IMR-90 (cell line): ENCODE data around the gene SPAG4. TPM values are rescaled to one million over a fixed set of nuclear protein-coding genes. Genes with fewer than 3 reads are reported as not detected.

Experiments
- ATAC-seq: fragments of 200-7000 bp; cut with Tn5 transposase; 2 replicates; pipeline ENCODE4 v1.9.1; 2020; ENCODE audit warnings: low read depth, mild to moderate bottlenecking, moderate library complexity
- BruUV-seq: library from RNA; stranded (reverse); fragments of 400-500 nt; replicated peaks from 2 replicates; lab custom pipeline; 2021; lab: Mats Ljungman, UMichigan
- CTCF ChIA-PET: fragments of 300-600 bp; formaldehyde crosslinking; extraction: SDS; loops from one replicate; lab custom pipeline; 2021; ENCODE audit warnings: antibody characterized with exemption; lab: Yijun Ruan, JAX
- POLR2A ChIA-PET: fragments of 300-600 bp; sonication (Branson Sonifier 250); formaldehyde crosslinking; loops from one replicate; lab custom pipeline; 2022; ENCODE audit warnings: antibody characterized with exemption; ENCODE audit not compliant: unreplicated experiment; lab: Charles Lee
- DNase-seq: peaks from one replicate; pipeline ENCODE4 v3.0.0; 2013
- H2AFZ ChIP-seq: replicated peaks from 2 replicates; pipeline ENCODE3; 2013; ENCODE audit warnings: low read length, mild to moderate bottlenecking; ENCODE audit not compliant: poor library complexity
- H2AK5ac ChIP-seq: 2 replicates; pipeline ENCODE4 v1.6.1; 2013; ENCODE audit warnings: low read depth, low read length, inconsistent platforms
- H2AK9ac ChIP-seq: replicated peaks from 2 replicates; pipeline ENCODE3; 2013; ENCODE audit warnings: mild to moderate bottlenecking, low read depth, low read length, moderate library complexity; ENCODE audit not compliant: poor library complexity
- H2BK120ac ChIP-seq: 2 replicates; pipeline ENCODE4 v1.6.1; 2013; ENCODE audit warnings: low read depth, low read length, inconsistent platforms
- H2BK15ac ChIP-seq: 3 replicates; pipeline ENCODE4 v1.6.1; 2013; ENCODE audit warnings: low read depth, low read length, inconsistent platforms
- H2BK20ac ChIP-seq: 2 replicates; pipeline ENCODE4 v1.6.1; 2013; ENCODE audit warnings: low read depth, mild to moderate bottlenecking, inconsistent platforms, low read length, moderate library complexity
- H2BK5ac ChIP-seq: 2 replicates; pipeline ENCODE4 v1.6.1; 2013; ENCODE audit warnings: mild to moderate bottlenecking, low read depth, low read length, inconsistent platforms; ENCODE audit not compliant: poor library complexity, severe bottlenecking
- H3K14ac ChIP-seq: replicated peaks from 2 replicates; pipeline ENCODE4 v1.6.1; 2013; ENCODE audit warnings: low read depth, low read length, inconsistent platforms
- H3K18ac ChIP-seq: 2 replicates; pipeline ENCODE4 v1.6.1; 2013; ENCODE audit warnings: low read depth, low read length, control low read depth
- H3K23ac ChIP-seq: 2 replicates; pipeline ENCODE4 v1.6.1; 2013; ENCODE audit warnings: low read depth, low read length, inconsistent platforms
- H3K27ac ChIP-seq: 2 replicates; pipeline ENCODE4 v1.5.1; 2013; ENCODE audit warnings: mild to moderate bottlenecking, control low read depth, low read length; ENCODE audit not compliant: insufficient read depth
- H3K27me3 ChIP-seq: 2 replicates; pipeline ENCODE4 v1.6.1; 2013; ENCODE audit warnings: low read length; ENCODE audit not compliant: control insufficient read depth, insufficient read depth
- H3K36me3 ChIP-seq: 2 replicates; pipeline ENCODE4 v1.6.1; 2013; ENCODE audit warnings: low read length, mixed read lengths; ENCODE audit not compliant: control insufficient read depth, insufficient read depth
- H3K4ac ChIP-seq: 2 replicates; pipeline ENCODE4 v1.6.1; 2013; ENCODE audit warnings: low read depth, low read length, inconsistent platforms
- H3K4me1 ChIP-seq: 2 replicates; pipeline ENCODE4 v1.6.1; 2013; ENCODE audit warnings: low read length, mixed read lengths; ENCODE audit not compliant: control insufficient read depth, insufficient read depth
- H3K4me2 ChIP-seq: 2 replicates; pipeline ENCODE4 v1.6.1; 2013; ENCODE audit warnings: low read depth, mild to moderate bottlenecking, control low read depth, low read length, moderate library complexity
- H3K4me3 ChIP-seq: 2 replicates; pipeline ENCODE4 v1.5.1; 2013; ENCODE audit warnings: low read depth, mild to moderate bottlenecking, control low read depth, low read length, moderate library complexity; ENCODE audit not compliant: insufficient read depth
- H3K56ac ChIP-seq: 2 replicates; pipeline ENCODE4 v1.6.1; 2013; ENCODE audit warnings: low read length, inconsistent platforms; ENCODE audit not compliant: insufficient read depth; ENCODE audit errors: extremely low read depth
- H3K79me1 ChIP-seq, 2 experiments: 2 replicates each; pipeline ENCODE4 v1.6.1; 2013; ENCODE audit warnings: low read length in 2 of 2, inconsistent platforms in 1 of 2, low read depth in 1 of 2
- H3K9ac ChIP-seq: 2 replicates; pipeline ENCODE4 v1.6.1; 2013; ENCODE audit warnings: low read depth, low read length, control low read depth
- H3K9me1 ChIP-seq: 2 replicates; pipeline ENCODE4 v1.6.1; 2013; ENCODE audit warnings: low read length, inconsistent platforms; ENCODE audit not compliant: insufficient read depth
- H3K9me3 ChIP-seq: 2 replicates; pipeline ENCODE4 v1.6.1; 2013; ENCODE audit warnings: low read length; ENCODE audit not compliant: control insufficient read depth, insufficient read depth
- H4K20me1 ChIP-seq: 2 replicates; pipeline ENCODE4 v1.6.1; 2013; ENCODE audit warnings: low read length, inconsistent platforms; ENCODE audit not compliant: insufficient read depth
- H4K5ac ChIP-seq: 2 replicates; pipeline ENCODE4 v1.6.1; 2013; ENCODE audit warnings: mild to moderate bottlenecking, low read depth, low read length, control low read depth
- H4K8ac ChIP-seq, 2 experiments: 2 replicates each; pipeline ENCODE4 v1.6.1; 2013; ENCODE audit warnings: low read depth in 2 of 2, low read length in 2 of 2, control low read depth in 1 of 2, inconsistent platforms in 1 of 2
- H4K91ac ChIP-seq: 2 replicates; pipeline ENCODE4 v1.6.1; 2013; ENCODE audit warnings: low read depth, low read length, inconsistent platforms; ENCODE audit not compliant: insufficient read depth
- CEBPB ChIP-seq: IDR thresholded peaks from 2 replicates; pipeline ENCODE4 v1.6.1; 2012; ENCODE audit warnings: low read depth, low read length, improper control_type of control experiment
- RFX5 ChIP-seq: IDR thresholded peaks from 2 replicates; pipeline ENCODE4 v1.8.0; 2012; ENCODE audit warnings: low read depth, mild to moderate bottlenecking, low read length, moderate library complexity
- WGBS, 2 experiments: methylation state at CpG; one replicate each; pipeline versions ENCODE4 v1.1.5 to v1.1.7; 2013; ENCODE audit warnings: missing lambda C conversion rate in 2 of 2; ENCODE audit not compliant: insufficient read length in 1 of 2; ENCODE audit errors: extremely low coverage in 2 of 2; 5-methylcytosine and 5-hydroxymethylcytosine counted together
- dilution Hi-C: fragments of 300-500 bp; cut with HindIII; formaldehyde crosslinking; loops from one replicate; pipeline ENCODE4 v1.14.3; 2018; ENCODE audit warnings: low sequenced_read_pairs; ENCODE audit not compliant: unreplicated experiment
- in situ Hi-C: fragments of 300-500 bp; cut with MboI; formaldehyde crosslinking; loops from 3 replicates; pipeline ENCODE4 v1.14.3; 2019; ENCODE audit warnings: low sequenced_read_pairs, inconsistent platforms, mixed read lengths
- intact Hi-C: fragments of 100-400 bp; cut with micrococcal nuclease; formaldehyde crosslinking; loops from 2 replicates; pipeline ENCODE4 v1.10.0; 2022
- polyA plus RNA-seq, 3 experiments: library from polyadenylated mRNA; depleted of rRNA; stranded (reverse); fragments of >200 nt; gene quantifications; 2 replicates each; pipeline ENCODE4 v1.2.3, GENCODE V29; 2012; ENCODE audit warnings: low replicate concordance in 1 of 3
- total RNA-seq: library from RNA; depleted of rRNA; stranded (reverse); fragments of >200 nt; gene quantifications from 2 replicates; pipeline ENCODE4 v1.2.3, GENCODE V29; 2012

Gene SPAG4
- total and polyA plus RNA-seq, 2 of the 4 experiments (the other 2 are of a cell fraction) = 1.8 to 5.5 TPM

GRCh38 chr20:35607003-35607735 lies 8.5 kb upstream of the SPAG4 start:
- no peak overlapping the region for H2BK120ac ChIP-seq
- H3K27ac ChIP-seq = no peak overlapping the region
- WGBS, 2 experiments = 84% methylated on average over 9 of the region's 14 CpGs; no CpG with 5 or more reads in 1 of the 2 experiments
- H3K27me3 ChIP-seq = peaks cover 8% of the 10 kb centered on the region
- no peak overlapping the region for H2BK5ac ChIP-seq
- ChIA-PET CTCF (no interaction called here), POLR2A (no interaction called here)
- no peak overlapping the region for H3K18ac ChIP-seq
- H3K4me3 ChIP-seq = no peak overlapping the region
- no peak overlapping the region for H2AK5ac ChIP-seq
- TF ChIP-seq RFX5 = no peak
- TF ChIP-seq CEBPB = 0 out of 2 replicates have a peak, but pooled peaks have one; percentile 33
- intact Hi-C loops (no loop called here), dilution Hi-C loops (no loop called here), in situ Hi-C loops (no loop called here)
- H3K23ac ChIP-seq = no peak overlapping the region; the same call in 1 of the 2 replicates
- no peak overlapping the region for H2BK20ac ChIP-seq
- H2AK9ac ChIP-seq = peak overlapping the region; percentile 65
- H3K4ac ChIP-seq = no peak overlapping the region
- H4K8ac ChIP-seq = no peak overlapping the region
- no peaks in the 10 kb centered on the region for H3K9me1 ChIP-seq
- H3K14ac ChIP-seq = no peak overlapping the region
- H3K9ac ChIP-seq = no peak overlapping the region
- no peak overlapping the region for H2BK15ac ChIP-seq
- no peak for ATAC-seq
- H3K9me3 ChIP-seq = no peaks in the 10 kb centered on the region
- BruUV-seq = no TSS peak
- H3K79me1 ChIP-seq = no peaks in the 10 kb centered on the region
- no peaks in the 10 kb centered on the region for H3K36me3 ChIP-seq
- H4K91ac ChIP-seq = no peak overlapping the region
- H2AFZ ChIP-seq = peak overlapping the region; percentile 5
- no peak for DNase-seq
- H3K4me2 ChIP-seq = no peak overlapping the region
- no peaks in the 10 kb centered on the region for H4K20me1 ChIP-seq
- no peak overlapping the region for H3K56ac ChIP-seq
- H4K5ac ChIP-seq = no peak overlapping the region
- no peaks in the 10 kb centered on the region for H3K4me1 ChIP-seq
